NCI-H69 (cell line): ENCODE results near the gene IMP4.

ENCODE experiments used
- DNase-seq: peaks from one replicate; lab custom pipeline; 2025; lab: John Stamatoyannopoulos, UW

The IMP4 gene

GRCh38 chr2:130336877-130337734 is 5.6 kb upstream of the IMP4 start:
- peak; percentile 83 for DNase-seq

- DNase-seq: no peak
These were observed 4.9 kb upstream of the IMP4 start for GRCh38 chr2:130337735-130338325.

GRCh38 chr2:130338793-130339345 is 3.8 kb upstream of the IMP4 start:
- DNase-seq: no peak

GRCh38 chr2:130339885-130340745 is 2.6 kb upstream of the IMP4 start:
- DNase-seq: no peak

- peak; percentile 54 for DNase-seq
These were observed 1.1 kb upstream of the IMP4 start for GRCh38 chr2:130341562-130342019.

- peak; percentile 92 for DNase-seq
These were observed 621 bp upstream of the IMP4 start for GRCh38 chr2:130342020-130342532.

- no peak for DNase-seq
These were observed 1.9 kb downstream of the IMP4 start for GRCh38 chr2:130344578-130344977.

- no peak for DNase-seq
These were observed 2.4 kb downstream of the IMP4 start for GRCh38 chr2:130345091-130345490.

- no peak for DNase-seq
These were observed 2.9 kb downstream of the IMP4 start for GRCh38 chr2:130345611-130346010.

GRCh38 chr2:130346041-130346740 is 3.5 kb downstream of the IMP4 start:
- no peak for DNase-seq

- no peak for DNase-seq
These were observed 4.0 kb downstream of the IMP4 start for GRCh38 chr2:130346741-130347066.

GRCh38 chr2:130347220-130347925 is 4.7 kb downstream of the IMP4 start:
- DNase-seq: no peak

- no peak for DNase-seq
These were observed 6.5 kb downstream of the IMP4 start for GRCh38 chr2:130349174-130349573.

GRCh38 chr2:130351711-130352110 is 9.0 kb downstream of the IMP4 start:
- DNase-seq: no peak

GRCh38 chr2:130352237-130352636 is 9.5 kb downstream of the IMP4 start:
- DNase-seq: no peak

- peak; percentile 22 for DNase-seq
These were observed 10.8 kb downstream of the IMP4 start for GRCh38 chr2:130353291-130354138.

- peak; percentile 2 for DNase-seq
These were observed 11.4 kb downstream of the IMP4 start for GRCh38 chr2:130354139-130354428.

GRCh38 chr2:130355172-130355577 is 12.5 kb downstream of the IMP4 start:
- DNase-seq: peak; percentile 9

- DNase-seq: peak; percentile 89
These were observed 13.1 kb downstream of the IMP4 start, which contains the start of gene PTPN18 for GRCh38 chr2:130355578-130356431. Gene PTPN18 (plus strand): TSS chr2:130356056. CDS start chr2:130356108, 52 bp downstream.
